Fibroblast of lung (primary cell): ENCODE data around the gene CREB5. TPM values are rescaled to one million over a fixed set of nuclear protein-coding genes. Genes with fewer than 3 reads are reported as not detected.

Source experiments
- DNase-seq, 2 donors: peaks; one replicate each; pipeline versions ENCODE4 v3.0.0 to v3.0.0-alpha.2; 2010; ENCODE audit warnings: low read depth in 2 of 2
- H2AFZ ChIP-seq: 2 replicates; pipeline ENCODE4 v1.5.1; 2012; ENCODE audit warnings: low read length, control low read depth, inconsistent platforms
- H3K27ac ChIP-seq: 2 replicates; pipeline ENCODE4 v1.5.1; 2011; ENCODE audit warnings: low read length, control low read depth; ENCODE audit not compliant: insufficient read depth
- H3K27me3 ChIP-seq: 2 replicates; pipeline ENCODE4 v1.5.1; 2011; ENCODE audit warnings: mild to moderate bottlenecking, low read length; ENCODE audit not compliant: control insufficient read depth, insufficient read depth
- H3K36me3 ChIP-seq: 2 replicates; pipeline ENCODE4 v1.5.1; 2011; ENCODE audit warnings: low read length; ENCODE audit not compliant: control insufficient read depth, insufficient read depth
- H3K4me1 ChIP-seq: 2 replicates; pipeline ENCODE4 v1.5.1; 2011; ENCODE audit warnings: low read length; ENCODE audit not compliant: control insufficient read depth, insufficient read depth; ENCODE audit errors: extremely low read depth
- H3K4me2 ChIP-seq: 2 replicates; pipeline ENCODE4 v1.5.1; 2011; ENCODE audit warnings: low read length, control low read depth; ENCODE audit not compliant: insufficient read depth; ENCODE audit errors: extremely low read depth
- H3K4me3 ChIP-seq, 4 experiments: fragments of 200-600 bp in 1 of 4; sonication (generic) in 1 of 4; replicated peaks in 1 of 4; 2 replicates each; pipeline ENCODE4 v1.5.1; 2011 to 2016; ENCODE audit warnings: low read length in 4 of 4, low read depth in 3 of 4, mild to moderate bottlenecking in 3 of 4, control low read depth in 2 of 4, inconsistent platforms in 1 of 4, mixed read lengths in 1 of 4; ENCODE audit not compliant: insufficient read depth in 1 of 4; ENCODE audit errors: control extremely low read depth in 1 of 4
- H3K79me2 ChIP-seq: 2 replicates; pipeline ENCODE4 v1.5.1; 2012; ENCODE audit warnings: mild to moderate bottlenecking, low read length, inconsistent platforms; ENCODE audit not compliant: control insufficient read depth, insufficient read depth
- H3K9ac ChIP-seq: 2 replicates; pipeline ENCODE4 v1.5.1; 2011; ENCODE audit warnings: mild to moderate bottlenecking, low read length, control low read depth; ENCODE audit not compliant: insufficient read depth
- H3K9me3 ChIP-seq: 2 replicates; pipeline ENCODE4 v1.5.1; 2012; ENCODE audit warnings: low read depth, low read length; ENCODE audit not compliant: control insufficient read depth, insufficient read depth
- H4K20me1 ChIP-seq: 2 replicates; pipeline ENCODE4 v1.5.1; 2011; ENCODE audit warnings: low read length; ENCODE audit not compliant: control insufficient read depth, insufficient read depth; ENCODE audit errors: extremely low read depth
- CTCF ChIP-seq, 2 donors: IDR thresholded peaks in 1 of 2; conservative IDR thresholded peaks in 1 of 2; 1 replicate in 1 of 2; 2 replicates in 1 of 2; pipeline ENCODE4 v1.5.1; 2011 to 2012; ENCODE audit warnings: low read length in 2 of 2, control low read depth in 1 of 2, inconsistent platforms in 1 of 2, low read depth in 1 of 2, mild to moderate bottlenecking in 1 of 2
- EZH2 ChIP-seq: IDR thresholded peaks from 2 replicates; pipeline ENCODE4 v1.5.1; 2012; ENCODE audit warnings: low read length, control low read depth, mild to moderate bottlenecking; ENCODE audit errors: missing control alignments
- polyA plus RNA-seq, 2 donors: library from polyadenylated mRNA; depleted of rRNA in 1 of 2; stranded (reverse) in 1 of 2; unstranded in 1 of 2; fragments of >200 nt; gene quantifications; 2 replicates each; pipeline ENCODE4 v1.2.1, GENCODE V29; 2011 to 2012; ENCODE audit warnings: missing spikeins in 1 of 2
- total RNA-seq: library from RNA; depleted of rRNA; stranded (reverse); fragments of >200 nt; gene quantifications from 2 replicates; pipeline ENCODE4 v1.2.1, GENCODE V29; 2014

The CREB5 gene
- total and polyA plus RNA-seq, 2 donors (not counting 1 experiment from before 2014, with no cell fraction given): 8.2 to 28.4 TPM

- Histone ChIP-seq H3K27ac (no peak overlapping the region), H3K9ac (no peak overlapping the region), H4K20me1 (no peaks in the 10 kb centered on the region), H3K27me3 (no peaks in the 10 kb centered on the region), H3K4me3 (no peak overlapping the region), H3K79me2 (no peaks in the 10 kb centered on the region), H3K4me1 (peaks cover 5% of the 10 kb centered on the region), H3K36me3 (no peaks in the 10 kb centered on the region), H2AFZ (no peak overlapping the region), H3K9me3 (no peaks in the 10 kb centered on the region), H3K4me2 (no peak overlapping the region)
- TF ChIP-seq EZH2 (no peak), CTCF (conservative IDR thresholded peaks at IDR 0.05 in 1 of 2, IDR thresholded peaks at IDR 0.05 in 1 of 2; ENCODE audit: low read depth in 1 of 2, low read length in 2 of 2) (no peak)
- DNase-seq: no peak
Measured at GRCh38 chr7:28531291-28531690, 119.0 kb downstream of the CREB5 start.

GRCh38 chr7:28532181-28532580 lies 119.9 kb downstream of the CREB5 start:
- no peak overlapping the region for H3K9ac ChIP-seq
- H3K9me3 ChIP-seq: no peaks in the 10 kb centered on the region
- TF ChIP-seq EZH2 (no peak), CTCF (conservative IDR thresholded peaks at IDR 0.05 in 1 of 2, IDR thresholded peaks at IDR 0.05 in 1 of 2; ENCODE audit: low read depth in 1 of 2, low read length in 2 of 2) (no peak)
- H3K4me1 ChIP-seq: peaks cover 5% of the 10 kb centered on the region
- no peak overlapping the region for H3K4me3 ChIP-seq
- no peak overlapping the region for H3K27ac ChIP-seq
- H2AFZ ChIP-seq: no peak overlapping the region
- no peak for DNase-seq
- no peak overlapping the region for H3K4me2 ChIP-seq
- H3K36me3 ChIP-seq: no peaks in the 10 kb centered on the region
- H3K27me3 ChIP-seq: no peaks in the 10 kb centered on the region
- H4K20me1 ChIP-seq: no peaks in the 10 kb centered on the region
- no peaks in the 10 kb centered on the region for H3K79me2 ChIP-seq

- Histone ChIP-seq H3K9ac (no peak overlapping the region), H3K27me3 (no peaks in the 10 kb centered on the region), H2AFZ (no peak overlapping the region), H3K79me2 (no peaks in the 10 kb centered on the region), H4K20me1 (no peaks in the 10 kb centered on the region), H3K4me2 (no peak overlapping the region), H3K9me3 (no peaks in the 10 kb centered on the region), H3K4me1 (peaks cover 5% of the 10 kb centered on the region), H3K36me3 (no peaks in the 10 kb centered on the region), H3K4me3 (no peak overlapping the region), H3K27ac (no peak overlapping the region)
- TF ChIP-seq EZH2: no peak
- no peak for TF ChIP-seq CTCF (conservative IDR thresholded peaks at IDR 0.05 in 1 of 2, IDR thresholded peaks at IDR 0.05 in 1 of 2; ENCODE audit: low read depth in 1 of 2, low read length in 2 of 2)
- DNase-seq: no peak
Measured at GRCh38 chr7:28533267-28533666, 120.9 kb downstream of the CREB5 start.
